Trophoblast cell (in vitro differentiated cells and primary cell): ENCODE results near the gene RBPJL. TPM values are rescaled to one million over a fixed set of nuclear protein-coding genes. Genes with fewer than 3 reads are reported as not detected.

Experiments
- DNase-seq, 2 donors: peaks; one replicate each; pipeline ENCODE4 v3.0.0-alpha.2; 2016
- H2AFZ ChIP-seq: 2 replicates; pipeline ENCODE4 v1.6.1; 2013; ENCODE audit warnings: low read length, moderate library complexity, mild to moderate bottlenecking; ENCODE audit not compliant: insufficient read depth, poor library complexity
- H2AK5ac ChIP-seq: 2 replicates; pipeline ENCODE4 v1.6.1; 2013; ENCODE audit warnings: mild to moderate bottlenecking, low read length
- H2BK120ac ChIP-seq: 2 replicates; pipeline ENCODE4 v1.6.1; 2013; ENCODE audit warnings: low read length, mild to moderate bottlenecking, moderate library complexity; ENCODE audit not compliant: insufficient read depth, poor library complexity
- H2BK12ac ChIP-seq: 2 replicates; pipeline ENCODE4 v1.6.1; 2013; ENCODE audit warnings: mild to moderate bottlenecking, low read length, moderate library complexity
- H2BK5ac ChIP-seq: 2 replicates; pipeline ENCODE4 v1.6.1; 2013; ENCODE audit warnings: low read length, low read depth, moderate library complexity, mild to moderate bottlenecking; ENCODE audit not compliant: poor library complexity
- H3K14ac ChIP-seq: 2 replicates; pipeline ENCODE4 v1.6.1; 2013; ENCODE audit warnings: mild to moderate bottlenecking, low read length
- H3K18ac ChIP-seq: 2 replicates; pipeline ENCODE4 v1.6.1; 2013; ENCODE audit warnings: mild to moderate bottlenecking, low read length
- H3K23ac ChIP-seq: 2 replicates; pipeline ENCODE4 v1.6.1; 2013; ENCODE audit warnings: low read length
- H3K27ac ChIP-seq: 2 replicates; pipeline ENCODE4 v1.5.1; 2013; ENCODE audit warnings: low read depth, mild to moderate bottlenecking, inconsistent platforms, low read length, moderate library complexity
- H3K27me3 ChIP-seq: 2 replicates; pipeline ENCODE4 v1.6.1; 2013; ENCODE audit warnings: inconsistent platforms, mild to moderate bottlenecking, low read length, moderate library complexity; ENCODE audit not compliant: insufficient read depth
- H3K36me3 ChIP-seq, 2 experiments: 1 replicate in 1 of 2; 2 replicates in 1 of 2; pipeline ENCODE4 v1.6.1; 2013; ENCODE audit warnings: low read length in 2 of 2, mild to moderate bottlenecking in 2 of 2, moderate library complexity in 1 of 2; ENCODE audit not compliant: insufficient read depth in 2 of 2, control insufficient read depth in 1 of 2
- H3K4ac ChIP-seq: 2 replicates; pipeline ENCODE4 v1.6.1; 2013; ENCODE audit warnings: low read depth, mild to moderate bottlenecking, low read length, moderate library complexity
- H3K4me1 ChIP-seq, 2 experiments: 1 replicate in 1 of 2; 2 replicates in 1 of 2; pipeline ENCODE4 v1.6.1; 2013; ENCODE audit warnings: low read length in 2 of 2, mild to moderate bottlenecking in 2 of 2, moderate library complexity in 1 of 2; ENCODE audit not compliant: insufficient read depth in 2 of 2, control insufficient read depth in 1 of 2
- H3K4me2 ChIP-seq: 2 replicates; pipeline ENCODE4 v1.6.1; 2013; ENCODE audit warnings: inconsistent platforms, mild to moderate bottlenecking, low read length, moderate library complexity
- H3K4me3 ChIP-seq: 2 replicates; pipeline ENCODE4 v1.5.1; 2013; ENCODE audit warnings: mild to moderate bottlenecking, low read depth, low read length, inconsistent platforms
- H3K79me1 ChIP-seq: one replicate; pipeline ENCODE4 v1.6.1; 2013; ENCODE audit warnings: low read length
- H3K79me2 ChIP-seq: 2 replicates; pipeline ENCODE4 v1.6.1; 2013; ENCODE audit warnings: low read length, mild to moderate bottlenecking; ENCODE audit not compliant: control insufficient read depth, insufficient read depth, poor library complexity
- H3K9ac ChIP-seq: 2 replicates; pipeline ENCODE4 v1.6.1; 2013; ENCODE audit warnings: mild to moderate bottlenecking, low read length
- H3K9me3 ChIP-seq: 2 replicates; pipeline ENCODE4 v1.6.1; 2013; ENCODE audit warnings: low read depth, mild to moderate bottlenecking, control low read depth, inconsistent platforms, low read length; ENCODE audit not compliant: insufficient read depth
- H4K12ac ChIP-seq: 2 replicates; pipeline ENCODE4 v1.6.1; 2013; ENCODE audit warnings: low read depth, mild to moderate bottlenecking, low read length, moderate library complexity
- H4K8ac ChIP-seq: 2 replicates; pipeline ENCODE4 v1.6.1; 2013; ENCODE audit warnings: low read depth, mild to moderate bottlenecking, low read length, moderate library complexity
- H4K91ac ChIP-seq: one replicate; pipeline ENCODE4 v1.6.1; 2013; ENCODE audit warnings: low read depth, mild to moderate bottlenecking, low read length, moderate library complexity
- WGBS: extraction: QIAGEN DNeasy Blood & Tissue Kit; methylation state at CpG from one replicate; pipeline ENCODE4 v1.1.7; 2013; ENCODE audit warnings: missing lambda C conversion rate; ENCODE audit not compliant: insufficient read length, insufficient coverage; ENCODE audit errors: extremely low coverage; 5-methylcytosine and 5-hydroxymethylcytosine counted together
- polyA plus RNA-seq: library from polyadenylated mRNA; stranded (reverse); fragments of 200-250 nt; gene quantifications from 2 replicates; pipeline ENCODE4 v1.2.3, GENCODE V29; 2013

RBPJL gene
- polyA plus RNA-seq, result not detected in 2 replicates

- no CpG with 5 or more reads among the region's 41 CpGs for WGBS
- Histone ChIP-seq H3K18ac (no peak within 1 kb of the TSS), H3K4ac (no peak within 1 kb of the TSS), H2BK120ac (no peak within 1 kb of the TSS), H3K4me1 (peaks cover 0 to 3% of the 10 kb centered on the region in 2 experiments), H2AFZ (peak within 1 kb of the TSS; percentile 71), H3K23ac (no peak within 1 kb of the TSS), H3K79me2 (no peaks in the 10 kb centered on the region), H3K14ac (no peak within 1 kb of the TSS), H4K12ac (peak within 1 kb of the TSS; percentile 63), H3K79me1 (no peaks in the 10 kb centered on the region), H2AK5ac (no peak within 1 kb of the TSS), H3K4me2 (peak within 1 kb of the TSS; percentile 35), H2BK5ac (no peak within 1 kb of the TSS), H3K27me3 (no peaks in the 10 kb centered on the region), H3K27ac (no peak within 1 kb of the TSS), H3K4me3 (no peak within 1 kb of the TSS), H3K36me3 (no peaks in the 10 kb centered on the region), H3K9ac (no peak within 1 kb of the TSS), H2BK12ac (no peak within 1 kb of the TSS), H4K8ac (peak within 1 kb of the TSS; percentile 48), H4K91ac (no peak within 1 kb of the TSS), H3K9me3 (peaks cover 4% of the 10 kb centered on the region)
- DNase-seq, result peak in 1 of 2 donors; percentile 46
Measured at GRCh38 chr20:45306431-45306982, at the start of gene RBPJL. Gene RBPJL, plus strand, starts transcription at chr20:45306840. Its CDS starts 83 bp downstream, at chr20:45306923.

GRCh38 chr20:45257161-45257560, 49.5 kb upstream of the RBPJL start:
- no peak overlapping the region for H2BK5ac ChIP-seq
- no peak overlapping the region for H3K14ac ChIP-seq
- no peak overlapping the region for H3K18ac ChIP-seq
- no peak overlapping the region for H4K91ac ChIP-seq
- H4K8ac ChIP-seq, result no peak overlapping the region
- H3K79me2 ChIP-seq, result no peaks in the 10 kb centered on the region
- no CpG with 5 or more reads among the region's 3 CpGs for WGBS
- no peak overlapping the region for H3K4ac ChIP-seq
- no peak overlapping the region for H4K12ac ChIP-seq
- no peak for DNase-seq
- H3K9ac ChIP-seq, result no peak overlapping the region
- H3K4me1 ChIP-seq, result no peaks in the 10 kb centered on the region
- no peak overlapping the region for H2AFZ ChIP-seq
- no peak overlapping the region for H3K4me3 ChIP-seq
- no peaks in the 10 kb centered on the region for H3K9me3 ChIP-seq
- H3K4me2 ChIP-seq, result no peak overlapping the region
- H2AK5ac ChIP-seq, result no peak overlapping the region
- no peak overlapping the region for H2BK12ac ChIP-seq
- no peak overlapping the region for H3K27ac ChIP-seq
- no peaks in the 10 kb centered on the region for H3K27me3 ChIP-seq
- H3K79me1 ChIP-seq, result no peaks in the 10 kb centered on the region
- H3K36me3 ChIP-seq, result no peaks in the 10 kb centered on the region
- no peak overlapping the region for H3K23ac ChIP-seq
- H2BK120ac ChIP-seq, result no peak overlapping the region

GRCh38 chr20:45257711-45258110, 48.9 kb upstream of the RBPJL start:
- H3K4me1 ChIP-seq, result no peaks in the 10 kb centered on the region
- no peak overlapping the region for H4K91ac ChIP-seq
- no peak overlapping the region for H2AFZ ChIP-seq
- H3K36me3 ChIP-seq, result no peaks in the 10 kb centered on the region
- H3K18ac ChIP-seq, result no peak overlapping the region
- H3K27me3 ChIP-seq, result no peaks in the 10 kb centered on the region
- H2BK12ac ChIP-seq, result no peak overlapping the region
- WGBS, result no CpG with 5 or more reads among the region's 7 CpGs
- no peak overlapping the region for H4K8ac ChIP-seq
- H3K9ac ChIP-seq, result no peak overlapping the region
- H2AK5ac ChIP-seq, result no peak overlapping the region
- H3K27ac ChIP-seq, result no peak overlapping the region
- no peak overlapping the region for H2BK120ac ChIP-seq
- H3K9me3 ChIP-seq, result no peaks in the 10 kb centered on the region
- H3K79me1 ChIP-seq, result no peaks in the 10 kb centered on the region
- H3K23ac ChIP-seq, result no peak overlapping the region
- H2BK5ac ChIP-seq, result no peak overlapping the region
- DNase-seq, result no peak
- H3K4me2 ChIP-seq, result no peak overlapping the region
- no peak overlapping the region for H4K12ac ChIP-seq
- H3K79me2 ChIP-seq, result no peaks in the 10 kb centered on the region
- H3K14ac ChIP-seq, result no peak overlapping the region
- H3K4ac ChIP-seq, result no peak overlapping the region
- H3K4me3 ChIP-seq, result no peak overlapping the region

- Histone ChIP-seq H3K4me3 (no peak overlapping the region), H2AK5ac (no peak overlapping the region), H3K79me2 (no peaks in the 10 kb centered on the region), H3K9ac (no peak overlapping the region), H3K4ac (no peak overlapping the region), H3K14ac (no peak overlapping the region), H2AFZ (no peak overlapping the region), H3K4me1 (no peaks in the 10 kb centered on the region), H3K4me2 (no peak overlapping the region), H2BK12ac (no peak overlapping the region), H3K23ac (no peak overlapping the region), H4K91ac (no peak overlapping the region), H4K12ac (no peak overlapping the region), H3K36me3 (no peaks in the 10 kb centered on the region), H3K79me1 (no peaks in the 10 kb centered on the region), H3K9me3 (no peaks in the 10 kb centered on the region), H2BK120ac (no peak overlapping the region), H3K18ac (no peak overlapping the region), H3K27ac (no peak overlapping the region), H4K8ac (no peak overlapping the region), H2BK5ac (no peak overlapping the region), H3K27me3 (no peaks in the 10 kb centered on the region)
- DNase-seq, result no peak
- no CpG with 5 or more reads among the region's 3 CpGs for WGBS
Measured at GRCh38 chr20:45258259-45258658, 48.4 kb upstream of the RBPJL start.
